Mesenchymal stem cell (in vitro differentiated cells and primary cell): ENCODE measurements around the gene METTL6.
"Not testable (repeated sequence)": the region's sequence is repeated elsewhere in the genome, so short reads cannot be mapped to it uniquely, and the experiment has no call there.

Experiments
- DNase-seq: peaks from one replicate; pipeline ENCODE4 v3.0.0-alpha.2; 2013
- H2AFZ ChIP-seq: one replicate; pipeline ENCODE4 v1.6.1; 2013; ENCODE audit warnings: low read depth, mild to moderate bottlenecking, control low read depth, inconsistent platforms, low read length, moderate library complexity
- H2AK5ac ChIP-seq: 2 replicates; pipeline ENCODE4 v1.6.1; 2013; ENCODE audit warnings: low read length, moderate library complexity, mild to moderate bottlenecking, inconsistent platforms; ENCODE audit not compliant: severe bottlenecking
- H2BK120ac ChIP-seq: one replicate; pipeline ENCODE4 v1.6.1; 2013; ENCODE audit warnings: low read depth, mild to moderate bottlenecking, inconsistent platforms, low read length, moderate library complexity
- H2BK12ac ChIP-seq, 2 experiments: one replicate each; pipeline ENCODE4 v1.6.1; 2013; ENCODE audit warnings: inconsistent platforms in 2 of 2, low read length in 2 of 2, mild to moderate bottlenecking in 2 of 2, moderate library complexity in 2 of 2, control low read depth in 1 of 2
- H2BK15ac ChIP-seq: one replicate; pipeline ENCODE4 v1.6.1; 2013; ENCODE audit warnings: mild to moderate bottlenecking, low read depth, inconsistent platforms; ENCODE audit not compliant: poor library complexity, severe bottlenecking
- H2BK5ac ChIP-seq: 2 replicates; pipeline ENCODE4 v1.6.1; 2013; ENCODE audit warnings: low read depth, mild to moderate bottlenecking, low read length, control low read depth, inconsistent platforms; ENCODE audit not compliant: poor library complexity, severe bottlenecking
- H3K14ac ChIP-seq, 2 experiments: one replicate each; pipeline ENCODE4 v1.6.1; 2013; ENCODE audit warnings: inconsistent platforms in 2 of 2, low read length in 2 of 2, control low read depth in 1 of 2, mild to moderate bottlenecking in 1 of 2, moderate library complexity in 1 of 2
- H3K18ac ChIP-seq, 2 experiments: one replicate each; pipeline ENCODE4 v1.6.1; 2013; ENCODE audit warnings: inconsistent platforms in 2 of 2, low read length in 2 of 2, control low read depth in 1 of 2, low read depth in 1 of 2, mild to moderate bottlenecking in 1 of 2
- H3K23ac ChIP-seq, 2 experiments: one replicate each; pipeline ENCODE4 v1.6.1; 2013; ENCODE audit warnings: inconsistent platforms in 2 of 2, low read length in 2 of 2, mild to moderate bottlenecking in 2 of 2, moderate library complexity in 2 of 2, control low read depth in 1 of 2
- H3K27ac ChIP-seq: 2 replicates; pipeline ENCODE4 v1.5.1; 2013; ENCODE audit warnings: mild to moderate bottlenecking, moderate library complexity, low read length, control low read depth, inconsistent platforms; ENCODE audit not compliant: poor library complexity, severe bottlenecking
- H3K27me3 ChIP-seq, 2 experiments: 2 replicates each; pipeline versions ENCODE4 v1.6.1 to v1.7.0; 2013; ENCODE audit warnings: low read length in 2 of 2, mild to moderate bottlenecking in 2 of 2, moderate library complexity in 2 of 2, control low read depth in 1 of 2, inconsistent platforms in 1 of 2; ENCODE audit not compliant: control insufficient read depth in 1 of 2, insufficient read depth in 1 of 2
- H3K36me3 ChIP-seq, 2 experiments: 2 replicates each; pipeline versions ENCODE4 v1.6.1 to v1.7.0; 2013; ENCODE audit warnings: low read length in 2 of 2, control low read depth in 1 of 2, inconsistent platforms in 1 of 2, low read depth in 1 of 2, mild to moderate bottlenecking in 1 of 2; ENCODE audit not compliant: insufficient read depth in 2 of 2, control insufficient read depth in 1 of 2
- H3K4ac ChIP-seq, 2 experiments: one replicate each; pipeline ENCODE4 v1.6.1; 2013; ENCODE audit warnings: inconsistent platforms in 2 of 2, low read length in 2 of 2, mild to moderate bottlenecking in 2 of 2, moderate library complexity in 2 of 2, control low read depth in 1 of 2, low read depth in 1 of 2
- H3K4me1 ChIP-seq: 2 replicates; pipeline ENCODE4 v1.6.1; 2013; ENCODE audit warnings: low read depth, low read length, control low read depth; ENCODE audit not compliant: control insufficient read depth, insufficient read depth
- H3K4me2 ChIP-seq: 2 replicates; pipeline ENCODE4 v1.6.1; 2013; ENCODE audit warnings: low read length, mild to moderate bottlenecking, inconsistent platforms; ENCODE audit not compliant: poor library complexity, severe bottlenecking
- H3K4me3 ChIP-seq, 2 experiments: 2 replicates each; pipeline versions ENCODE4 v1.5.1 to v1.7.0; 2013; ENCODE audit warnings: low read length in 2 of 2, mild to moderate bottlenecking in 2 of 2, control low read depth in 1 of 2, low read depth in 1 of 2; ENCODE audit not compliant: insufficient read depth in 1 of 2
- H3K79me1 ChIP-seq: replicated peaks from 2 replicates; pipeline ENCODE4 v1.6.1; 2013; ENCODE audit warnings: mild to moderate bottlenecking, control low read depth, low read length, inconsistent platforms; ENCODE audit not compliant: poor library complexity, severe bottlenecking
- H3K9ac ChIP-seq: 2 replicates; pipeline ENCODE4 v1.7.0; 2013; ENCODE audit warnings: mild to moderate bottlenecking, low read length, moderate library complexity
- H3K9me3 ChIP-seq: 2 replicates; pipeline ENCODE4 v1.7.0; 2013; ENCODE audit warnings: mild to moderate bottlenecking, low read length; ENCODE audit not compliant: control insufficient read depth
- H4K8ac ChIP-seq: one replicate; pipeline ENCODE4 v1.6.1; 2013; ENCODE audit warnings: inconsistent platforms, mild to moderate bottlenecking, low read length, moderate library complexity
- H4K91ac ChIP-seq: one replicate; pipeline ENCODE4 v1.6.1; 2013; ENCODE audit warnings: mild to moderate bottlenecking, low read length, inconsistent platforms
- WGBS: methylation state at CpG from one replicate; pipeline ENCODE4 v1.1.7; 2013; ENCODE audit warnings: mixed read lengths; 5-methylcytosine and 5-hydroxymethylcytosine counted together

METTL6 gene

GRCh38 chr3:15386654-15386955, 40.7 kb downstream of the METTL6 start:
- not testable (repeated sequence) for H3K9me3 ChIP-seq, H3K79me1 ChIP-seq, H3K23ac ChIP-seq, H3K4me3 ChIP-seq, H3K27me3 ChIP-seq, H2AFZ ChIP-seq, H3K18ac ChIP-seq, H2BK5ac ChIP-seq, H3K14ac ChIP-seq, H4K91ac ChIP-seq, H2BK120ac ChIP-seq, H2BK15ac ChIP-seq, DNase-seq, H2AK5ac ChIP-seq, H3K36me3 ChIP-seq, H2BK12ac ChIP-seq, H3K4ac ChIP-seq, H3K27ac ChIP-seq, H3K4me2 ChIP-seq, H3K9ac ChIP-seq, H3K4me1 ChIP-seq, H4K8ac ChIP-seq
- WGBS: 97% methylated on average over 5 of the region's 5 CpGs

- WGBS: 68% methylated on average over 1 of the region's 1 CpG
These were observed 41.3 kb downstream of the METTL6 start for GRCh38 chr3:15385901-15386653.

GRCh38 chr3:15385238-15385695, 42.1 kb downstream of the METTL6 start:
- not testable (repeated sequence) for H2BK12ac ChIP-seq, H2BK5ac ChIP-seq, H2AFZ ChIP-seq, H3K79me1 ChIP-seq, H3K4me2 ChIP-seq, H3K4ac ChIP-seq, H3K18ac ChIP-seq, H2AK5ac ChIP-seq, H3K36me3 ChIP-seq, H2BK15ac ChIP-seq, H2BK120ac ChIP-seq, H3K27me3 ChIP-seq, H3K4me1 ChIP-seq, DNase-seq, H3K23ac ChIP-seq, H3K14ac ChIP-seq, H3K9ac ChIP-seq, H3K27ac ChIP-seq, H4K91ac ChIP-seq, H3K9me3 ChIP-seq, H3K4me3 ChIP-seq, H4K8ac ChIP-seq
- WGBS: 78% methylated on average over 10 of the region's 10 CpGs

More at GRCh38 chr3:15385901-15386653, 41.3 kb downstream of the METTL6 start:
- Histone ChIP-seq H2AFZ (no peak overlapping the region), H2BK5ac (no peak overlapping the region), H3K4me2 (no peak overlapping the region), H2AK5ac (no peak overlapping the region), H3K4ac (no peak overlapping the region), H3K27ac (no peak overlapping the region), H2BK15ac (no peak overlapping the region), H3K9me3 (no peaks in the 10 kb centered on the region), H3K27me3 (no peaks in the 10 kb centered on the region), H3K36me3 (no peaks in the 10 kb centered on the region), H2BK120ac (no peak overlapping the region), H3K18ac (no peak overlapping the region), H2BK12ac (no peak overlapping the region), H3K9ac (no peak overlapping the region), H3K79me1 (no peaks in the 10 kb centered on the region), H3K23ac (no peak overlapping the region), H3K4me1 (no peaks in the 10 kb centered on the region), H4K8ac (no peak overlapping the region), H3K14ac (no peak overlapping the region), H3K4me3 (no peak overlapping the region), H4K91ac (no peak overlapping the region)
- DNase-seq: no peak

GRCh38 chr3:15384510-15385237, 42.7 kb downstream of the METTL6 start:
- Histone ChIP-seq H3K4me2 (no peak overlapping the region), H3K4me1 (no peaks in the 10 kb centered on the region), H3K27ac (no peak overlapping the region), H3K9me3 (no peaks in the 10 kb centered on the region), H4K91ac (no peak overlapping the region), H3K4ac (no peak overlapping the region), H3K23ac (no peak overlapping the region), H3K14ac (no peak overlapping the region), H2BK12ac (no peak overlapping the region), H2AFZ (no peak overlapping the region), H2BK120ac (no peak overlapping the region), H2BK15ac (no peak overlapping the region), H3K79me1 (no peaks in the 10 kb centered on the region), H4K8ac (no peak overlapping the region), H3K4me3 (no peak overlapping the region), H2BK5ac (no peak overlapping the region), H3K27me3 (no peaks in the 10 kb centered on the region), H2AK5ac (no peak overlapping the region), H3K18ac (no peak overlapping the region), H3K9ac (no peak overlapping the region), H3K36me3 (no peaks in the 10 kb centered on the region)
- WGBS: 97% methylated on average over 3 of the region's 4 CpGs
- no peak for DNase-seq
